A549 (cell line): ENCODE data around the gene CD164L2. TPM values are rescaled to one million over a fixed set of nuclear protein-coding genes. Genes with fewer than 3 reads are reported as not detected.

Source experiments
- ATAC-seq, 2 experiments: fragments of 200-7000 bp in 1 of 2; fragments of >200 bp in 1 of 2; cut with Nextera tagmentation in 1 of 2; cut with Tn5 transposase in 1 of 2; 3 replicates each; pipeline versions ENCODE4 v1.8.0 to v1.9.1; 2018 to 2020; ENCODE audit warnings: mild to moderate bottlenecking in 1 of 2, moderate library complexity in 1 of 2
- CTCF ChIA-PET: fragments of 300-600 bp; sonication (Branson Sonifier 250); formaldehyde crosslinking; extraction: SDS; loops from one replicate; lab custom pipeline; 2021; ENCODE audit warnings: antibody characterized with exemption, inconsistent platforms; lab: Yijun Ruan, JAX
- POLR2A ChIA-PET: fragments of 350-600 bp; formaldehyde crosslinking; extraction: SDS; loops from one replicate; lab custom pipeline; 2021; ENCODE audit warnings: antibody characterized with exemption, inconsistent platforms; lab: Yijun Ruan, JAX
- DNase-seq, 2 experiments: peaks; one replicate each; pipeline versions ENCODE4 v3.0.0 to v3.0.0-alpha.2; 2011 to 2016; ENCODE audit warnings: low read depth in 1 of 2, low spot score in 1 of 2
- FAIRE-seq: peaks from 2 replicates; lab custom pipeline; 2011; peaks lifted over from hg19 to GRCh38; lab: Jason Lieb, UNC
- H3K27ac ChIP-seq, 2 experiments: fragments of >200 bp; sonication (Bioruptor Twin); formaldehyde crosslinking; 3 replicates each; pipeline ENCODE4 v1.5.1; 2016 to 2017
- H3K4me1 ChIP-seq: fragments of >200 bp; sonication (Bioruptor Twin); formaldehyde crosslinking; 3 replicates; pipeline ENCODE4 v1.6.1; 2016
- H3K4me2 ChIP-seq: fragments of >200 bp; sonication (Bioruptor Twin); formaldehyde crosslinking; 3 replicates; pipeline ENCODE4 v1.6.1; 2016
- H3K4me3 ChIP-seq: fragments of >200 bp; sonication (Bioruptor Twin); formaldehyde crosslinking; 3 replicates; pipeline ENCODE4 v1.5.1; 2016
- H3K9me3 ChIP-seq: fragments of >200 bp; sonication (Bioruptor Twin); formaldehyde crosslinking; 3 replicates; pipeline ENCODE4 v1.6.1; 2016
- CBX2 ChIP-seq: fragments of 200-600 bp; sonication (generic); IDR thresholded peaks from 2 replicates; pipeline ENCODE4 v1.6.1; 2016; ENCODE audit warnings: low read depth, mild to moderate bottlenecking, borderline replicate concordance
- CBX8 ChIP-seq: fragments of 200-600 bp; sonication (generic); IDR thresholded peaks from 2 replicates; pipeline ENCODE4 v1.6.1; 2016
- CHD4 ChIP-seq: fragments of 200-600 bp; sonication (generic); IDR thresholded peaks from 2 replicates; pipeline ENCODE4 v1.6.1; 2016; ENCODE audit warnings: antibody characterized with exemption, mild to moderate bottlenecking, borderline replicate concordance
- CTCF ChIP-seq: fragments of >200 bp; sonication (Bioruptor Twin); formaldehyde crosslinking; IDR thresholded peaks from 3 replicates; pipeline ENCODE4 v1.5.1; 2016
- EHF ChIP-seq: fragments of 250-450 bp; sonication (Bioruptor Pico); IDR thresholded peaks from 2 replicates; pipeline ENCODE4 v1.5.0; 2020; ENCODE audit warnings: mild to moderate bottlenecking
- EP300 ChIP-seq, 2 experiments: fragments of >200 bp; sonication (Bioruptor Twin); formaldehyde crosslinking; IDR thresholded peaks; 2 replicates in 1 of 2; 3 replicates in 1 of 2; pipeline ENCODE4 v1.6.1; 2016 to 2017
- FOSB ChIP-seq: fragments of 250-450 bp; sonication (Bioruptor Pico); IDR thresholded peaks from 2 replicates; pipeline ENCODE4 v1.5.0; 2020; ENCODE audit warnings: mild to moderate bottlenecking, moderate library complexity
- GATA3 ChIP-seq: IDR thresholded peaks from 2 replicates; pipeline ENCODE4 v1.6.1; 2012; ENCODE audit warnings: borderline replicate concordance
- HDAC2 ChIP-seq: fragments of 200-600 bp; sonication (generic); IDR thresholded peaks from 2 replicates; pipeline ENCODE4 v1.6.1; 2016
- HES2 ChIP-seq: fragments of >200 bp; sonication (Bioruptor Twin); formaldehyde crosslinking; IDR thresholded peaks from 2 replicates; pipeline ENCODE4 v1.6.1; 2016
- HEYL ChIP-seq: fragments of 250-450 bp; sonication (Bioruptor Pico); IDR thresholded peaks from 2 replicates; pipeline ENCODE4 v1.8.0; 2021; ENCODE audit warnings: mild to moderate bottlenecking, moderate library complexity
- HOXB5 ChIP-seq: fragments of 250-450 bp; sonication (Bioruptor Pico); IDR thresholded peaks from 2 replicates; pipeline ENCODE4 v1.5.0; 2020; ENCODE audit warnings: mild to moderate bottlenecking, moderate library complexity
- MAX ChIP-seq: IDR thresholded peaks from 2 replicates; pipeline ENCODE4 v1.6.1; 2012
- NFE2L2 ChIP-seq: fragments of 150-350 bp; conservative IDR thresholded peaks from 2 replicates; pipeline ENCODE4 v1.6.1; 2014; ENCODE audit warnings: low read length
- POLR2AphosphoS2 ChIP-seq: conservative IDR thresholded peaks from 2 replicates; pipeline ENCODE4 v1.6.1; 2012; ENCODE audit warnings: low read length, improper control_type of control experiment, inconsistent platforms
- RAD21 ChIP-seq, 2 experiments: fragments of >200 bp in 1 of 2; sonication (Bioruptor Twin) in 1 of 2; formaldehyde crosslinking in 1 of 2; IDR thresholded peaks in 1 of 2; conservative IDR thresholded peaks in 1 of 2; 2 replicates in 1 of 2; 3 replicates in 1 of 2; pipeline ENCODE4 v1.6.1; 2012 to 2018; ENCODE audit warnings: inconsistent platforms in 1 of 2
- SMC3 ChIP-seq: fragments of >200 bp; sonication (Bioruptor Twin); formaldehyde crosslinking; IDR thresholded peaks from 3 replicates; pipeline ENCODE4 v1.6.1; 2018; ENCODE audit warnings: inconsistent platforms
- SREBF2 ChIP-seq: fragments of 450-650 bp; IDR thresholded peaks from 2 replicates; pipeline ENCODE4 v1.6.1; 2014; ENCODE audit warnings: mild to moderate bottlenecking, moderate library complexity
- TFCP2L1 ChIP-seq: fragments of 250-450 bp; sonication (Bioruptor Pico); IDR thresholded peaks from 2 replicates; pipeline ENCODE4 v1.5.0; 2021; ENCODE audit warnings: mild to moderate bottlenecking
- ZNF302 ChIP-seq: fragments of 250-450 bp; sonication (Bioruptor Pico); IDR thresholded peaks from 2 replicates; pipeline ENCODE4 v1.9.0; 2021; ENCODE audit warnings: inconsistent platforms, mild to moderate bottlenecking, moderate library complexity
- WGBS: methylation state at CpG from one replicate; pipeline ENCODE4 v1.1.6; 2017; ENCODE audit errors: missing lambda C conversion rate; 5-methylcytosine and 5-hydroxymethylcytosine counted together
- polyA plus RNA-seq, 4 experiments: library from polyadenylated mRNA; depleted of rRNA in 3 of 4; stranded (reverse); fragments of >200 nt; fragmentation: RNase III in 1 of 4; extraction: RNeasy Plus Mini Kit Qiagen cat#74134 plus additional on column Dnase treatment in 1 of 4; gene quantifications; 2 replicates in 3 of 4; 3 replicates in 1 of 4; pipeline ENCODE4 v1.2.3, GENCODE V29; 2011 to 2017
- TF ChIP-seq, protein P1 (sequence below): fragments of >200 bp; sonication (Bioruptor Twin); formaldehyde crosslinking; IDR thresholded peaks from 3 replicates; pipeline ENCODE4 v1.6.1; 2016

The CD164L2 gene
- polyA plus RNA-seq, 2 of the 4 experiments (the other 2 are of a cell fraction) = not detected

DNA sequence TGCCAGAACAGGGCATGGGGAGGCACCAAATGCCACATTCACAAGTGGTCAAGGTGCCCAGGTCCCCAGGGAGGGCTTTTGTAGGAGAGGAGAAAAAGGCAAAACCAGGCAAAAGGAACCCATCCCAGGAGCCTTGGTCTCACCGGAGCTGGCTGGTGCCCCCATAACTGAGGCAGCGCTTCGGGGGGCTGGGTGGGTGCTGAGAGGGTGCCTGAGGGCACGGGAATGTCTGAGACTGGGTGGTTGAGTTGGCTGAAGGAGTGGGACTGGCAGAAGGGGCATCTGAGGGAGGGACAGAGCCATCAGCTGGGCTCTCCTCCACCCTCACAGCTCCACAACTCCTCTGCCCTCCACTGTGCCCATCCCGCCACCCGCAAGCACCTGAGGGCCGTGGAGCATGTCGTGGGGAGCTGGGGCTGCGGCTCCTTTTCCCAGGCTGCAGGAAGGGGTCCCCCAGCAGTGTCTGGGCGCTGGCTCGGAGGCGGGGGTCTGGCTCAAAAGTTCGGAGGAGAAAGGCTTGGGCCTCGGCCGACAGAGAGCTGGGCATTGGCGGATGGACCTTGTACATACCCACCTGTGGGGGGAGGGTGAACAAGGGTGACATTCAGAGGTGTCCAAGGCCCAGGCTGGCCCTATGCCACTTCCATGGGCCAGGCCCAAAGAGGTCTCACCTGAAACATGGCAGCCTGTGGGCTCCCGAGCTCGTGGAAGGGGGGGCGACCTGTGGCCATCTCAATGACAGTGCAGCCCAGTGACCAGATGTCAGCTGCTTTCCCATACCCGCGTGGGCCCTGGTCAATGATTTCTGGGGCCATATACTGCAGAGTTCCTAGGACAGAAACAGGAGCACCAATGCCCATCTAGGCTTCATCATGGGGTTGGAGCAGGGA lies 24.9 kb downstream of the CD164L2 start:
- Histone ChIP-seq H3K27ac (no peak overlapping the region), H3K4me3 (no peak overlapping the region), H3K9me3 (no peaks in the 10 kb centered on the region)
- 86% methylated on average over 15 of the region's 21 CpGs for WGBS
- ATAC-seq (no peak), DNase-seq (no peak)
- CTCF ChIA-PET = interaction anchor here (0.7 to 12.1 kb wide), 23 partner anchors 9 to 472 kb away, joined by 3 to 134 read pairs (median 11); partner anchors contain the start of genes CD164L2, GPR3, MAP3K6 and PPP1R8
- TF ChIP-seq HOXB5 (CRISPR knock-in tag) (no peak), HDAC2 (no peak), CBX8 (no peak), HEYL (CRISPR knock-in tag) (no peak), NFE2L2 (no peak), HES2 (no peak), CBX2 (no peak), ZNF302 (no peak), GATA3 (no peak), CHD4 (no peak), POLR2AphosphoS2 (no peak), EHF (CRISPR knock-in tag) (no peak)
- TF ChIP-seq, protein P1, sequence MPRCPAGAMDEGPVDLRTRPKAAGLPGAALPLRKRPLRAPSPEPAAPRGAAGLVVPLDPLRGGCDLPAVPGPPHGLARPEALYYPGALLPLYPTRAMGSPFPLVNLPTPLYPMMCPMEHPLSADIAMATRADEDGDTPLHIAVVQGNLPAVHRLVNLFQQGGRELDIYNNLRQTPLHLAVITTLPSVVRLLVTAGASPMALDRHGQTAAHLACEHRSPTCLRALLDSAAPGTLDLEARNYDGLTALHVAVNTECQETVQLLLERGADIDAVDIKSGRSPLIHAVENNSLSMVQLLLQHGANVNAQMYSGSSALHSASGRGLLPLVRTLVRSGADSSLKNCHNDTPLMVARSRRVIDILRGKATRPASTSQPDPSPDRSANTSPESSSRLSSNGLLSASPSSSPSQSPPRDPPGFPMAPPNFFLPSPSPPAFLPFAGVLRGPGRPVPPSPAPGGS = no peak
- TF ChIP-seq, all 56 proteins: peak for 0
- no peak for FAIRE-seq
- POLR2A ChIA-PET = interaction anchor here (1.4 kb wide), 1 partner anchor 8 kb away, joined by 4 read pairs; the partner anchor contains the start of gene MAP3K6
- Histone ChIP-seq H3K4me1 (no peaks in the 10 kb centered on the region), H3K4me2 (no peak overlapping the region)

- TF ChIP-seq CTCF (peak; percentile 79), CBX8 (no peak), MAX (peak; percentile 30; the same call in 1 of the 2 replicates), EP300 (IDR thresholded peaks at IDR 0.05) (no peak), TFCP2L1 (CRISPR knock-in tag) (no peak), FOSB (CRISPR knock-in tag) (no peak), SREBF2 (no peak), HEYL (CRISPR knock-in tag) (no peak), RAD21 (conservative IDR thresholded peaks at IDR 0.05 in 1 of 2, IDR thresholded peaks at IDR 0.05 in 1 of 2) (peak; percentile 31 to 46; a peak in 2 of 5 replicates), SMC3 (peak; percentile 55)
- TF ChIP-seq, all 56 proteins: peak for 4
- CTCF ChIA-PET = interaction anchor here (0.6 to 12.1 kb wide), 27 partner anchors 8 to 473 kb away, joined by 3 to 134 read pairs (median 7); partner anchors contain the start of genes CD164L2, GPR3, MAP3K6 and PPP1R8
- Histone ChIP-seq H3K9me3 (no peaks in the 10 kb centered on the region), H3K4me2 (no peak overlapping the region), H3K4me1 (no peaks in the 10 kb centered on the region), H3K4me3 (no peak overlapping the region), H3K27ac (no peak overlapping the region)
- peak; percentile 75 to 88; a peak in 5 of 6 replicates for ATAC-seq
- FAIRE-seq = no peak
- POLR2A ChIA-PET = interaction anchor here (1.4 kb wide), 1 partner anchor 9 kb away, joined by 4 read pairs; the partner anchor contains the start of gene MAP3K6
- WGBS = 57% methylated on average over 26 of the region's 40 CpGs
- DNase-seq = peak; percentile 49 to 78
Observed at GRCh38 chr1:27357281-27358037, 25.7 kb downstream of the CD164L2 start.
